GM12878 (cell line): ENCODE measurements around the gene POLR3F. TPM values are rescaled to one million over a fixed set of nuclear protein-coding genes. Genes with fewer than 3 reads are reported as not detected.

ENCODE experiments used
- ATAC-seq: fragments of 200-7000 bp; cut with Tn5 transposase; 3 replicates; pipeline ENCODE4 v1.9.1; 2020; ENCODE audit warnings: mild to moderate bottlenecking, moderate library complexity
- BruUV-seq: library from RNA; stranded (reverse); fragments of 400-500 nt; replicated peaks from 2 replicates; lab custom pipeline; 2021; lab: Mats Ljungman, UMichigan
- CTCF ChIA-PET: fragments of 300-600 bp; sonication (Branson Sonifier 250); formaldehyde crosslinking; extraction: SDS; loops from one replicate; lab custom pipeline; 2021; ENCODE audit warnings: inconsistent platforms; lab: Yijun Ruan, JAX
- POLR2A ChIA-PET: fragments of 350-600 bp; formaldehyde crosslinking; extraction: SDS; loops from one replicate; lab custom pipeline; 2021; ENCODE audit warnings: inconsistent platforms; lab: Charles Lee
- RAD21 ChIA-PET: fragments of 300-600 bp; sonication (Branson Sonifier 250); formaldehyde crosslinking; loops from one replicate; lab custom pipeline; 2023; ENCODE audit warnings: antibody characterized with exemption; ENCODE audit not compliant: unreplicated experiment; lab: Charles Lee
- SMC1A ChIA-PET: fragments of 300-600 bp; sonication (Branson Sonifier 250); formaldehyde crosslinking; loops from one replicate; lab custom pipeline; 2023; ENCODE audit not compliant: unreplicated experiment, uncharacterized antibody; lab: Charles Lee
- DNase-seq: peaks from one replicate; pipeline ENCODE4 v3.0.0-alpha.2; 2011; ENCODE audit warnings: low read depth, low spot score
- FAIRE-seq: peaks from 3 replicates; lab custom pipeline; 2011; peaks lifted over from hg19 to GRCh38; lab: Jason Lieb, UNC
- H2AFZ ChIP-seq: 2 replicates; pipeline ENCODE4 v1.6.0; 2011; ENCODE audit warnings: low read depth, low read length, control low read depth; ENCODE audit not compliant: control insufficient read depth
- H3K27ac ChIP-seq: 2 replicates; pipeline ENCODE4 v1.5.1; 2011; ENCODE audit warnings: control low read depth; ENCODE audit not compliant: control insufficient read depth, insufficient read depth
- H3K27me3 ChIP-seq, 2 experiments: replicated peaks in 1 of 2; 2 replicates each; pipeline versions ENCODE4 v1.6.0 to v1.6.1; 2011; ENCODE audit warnings: low read length in 1 of 2; ENCODE audit not compliant: control insufficient read depth in 2 of 2, insufficient read depth in 2 of 2
- H3K36me3 ChIP-seq, 2 experiments: 2 replicates each; pipeline ENCODE4 v1.5.1; 2011; ENCODE audit warnings: low read length in 1 of 2; ENCODE audit not compliant: control insufficient read depth in 2 of 2, insufficient read depth in 2 of 2
- H3K4me1 ChIP-seq: 2 replicates; pipeline ENCODE4 v1.6.1; 2011; ENCODE audit warnings: mild to moderate bottlenecking, low read length, moderate library complexity, mixed read lengths; ENCODE audit not compliant: control insufficient read depth, insufficient read depth
- H3K4me2 ChIP-seq: 2 replicates; pipeline ENCODE4 v1.6.0; 2011; ENCODE audit warnings: control low read depth; ENCODE audit not compliant: control insufficient read depth, insufficient read depth
- H3K4me3 ChIP-seq: fragments of 200-600 bp; sonication (generic); 2 replicates; pipeline ENCODE4 v1.5.1; 2016
- H3K79me2 ChIP-seq: 2 replicates; pipeline ENCODE4 v1.6.0; 2011; ENCODE audit warnings: low read length; ENCODE audit not compliant: control insufficient read depth, insufficient read depth
- H3K9ac ChIP-seq: 2 replicates; pipeline ENCODE4 v1.8.0; 2011; ENCODE audit warnings: low read length, control low read depth, mixed read lengths; ENCODE audit not compliant: control insufficient read depth, insufficient read depth
- H3K9me3 ChIP-seq: replicated peaks from 3 replicates; pipeline ENCODE4 v1.5.1; 2011; ENCODE audit warnings: mild to moderate bottlenecking, low read length; ENCODE audit not compliant: control insufficient read depth, insufficient read depth
- H4K20me1 ChIP-seq: 2 replicates; pipeline ENCODE4 v1.6.0; 2011; ENCODE audit not compliant: control insufficient read depth, insufficient read depth
- ATF7 ChIP-seq: fragments of 450-650 bp; IDR thresholded peaks from 2 replicates; pipeline ENCODE4 v1.6.1; 2016; ENCODE audit warnings: low read depth, mild to moderate bottlenecking
- CBFB ChIP-seq: IDR thresholded peaks from 2 replicates; pipeline ENCODE4 v1.6.1; 2016; ENCODE audit warnings: antibody characterized with exemption, low read depth
- EP300 ChIP-seq, 2 experiments: fragments of 150-350 bp in 1 of 2; IDR thresholded peaks; 2 replicates each; pipeline ENCODE4 v1.6.1; 2011 to 2012; ENCODE audit warnings: low read depth in 2 of 2, low read length in 2 of 2, borderline replicate concordance in 1 of 2, improper control_type of control experiment in 1 of 2, inconsistent platforms in 1 of 2; ENCODE audit not compliant: control insufficient read depth in 1 of 2
- HDAC2 ChIP-seq: fragments of 200-600 bp; sonication (generic); IDR thresholded peaks from 2 replicates; pipeline ENCODE4 v1.6.1; 2017
- POLR2AphosphoS2 ChIP-seq: IDR thresholded peaks from 2 replicates; pipeline ENCODE4 v1.6.1; 2011; ENCODE audit warnings: low read depth, mild to moderate bottlenecking, low read length, improper control_type of control experiment, moderate library complexity
- POU2F2 ChIP-seq: IDR thresholded peaks from 3 replicates; pipeline ENCODE4 v1.6.1; 2011; ENCODE audit warnings: low read depth, mild to moderate bottlenecking, low read length, borderline replicate concordance
- TAF1 ChIP-seq: IDR thresholded peaks from 2 replicates; pipeline ENCODE4 v1.6.1; 2011; ENCODE audit warnings: mild to moderate bottlenecking, low read depth, low read length, borderline replicate concordance
- WGBS: methylation state at CpG from one replicate; pipeline ENCODE4 v1.1.6; 2016; ENCODE audit warnings: low lambda C conversion rate; ENCODE audit not compliant: insufficient replicate concordance, insufficient coverage; ENCODE audit errors: missing lambda C conversion rate; 5-methylcytosine and 5-hydroxymethylcytosine counted together
- in situ Hi-C: fragments of 300-500 bp; cut with MboI; formaldehyde crosslinking; loops from 9 replicates; pipeline ENCODE4 v1.14.3; 2018; ENCODE audit warnings: mixed read lengths
- intact Hi-C: fragments of 100-400 bp; cut with micrococcal nuclease; formaldehyde crosslinking; loops from one replicate; pipeline ENCODE4 v1.14.2; 2022; ENCODE audit not compliant: unreplicated experiment
- polyA plus RNA-seq, 11 experiments: library from polyadenylated mRNA; depleted of rRNA in 4 of 11; unstranded in 6 of 11; stranded (reverse) in 5 of 11; fragments of >200 nt; fragmentation: Nextera tagmentation in 4 of 11; fragmentation: Illumina TruSeq in 1 of 11; extraction: Ambion mirVana in 4 of 11; extraction: Trizol in 1 of 11; gene quantifications; 1 replicate in 1 of 11; 2 replicates in 10 of 11; pipeline versions ENCODE4 v1.2.1 to v1.2.3, GENCODE V29; 2011 to 2016; ENCODE audit warnings: inconsistent platforms in 2 of 11, missing spikeins in 2 of 11, low read depth in 1 of 11
- total RNA-seq, 4 experiments: library from RNA; depleted of rRNA in 3 of 4; stranded (reverse); fragments of >200 nt in 3 of 4; fragmentation: Illumina TruSeq in 1 of 4; extraction: Trizol in 1 of 4; gene quantifications; 2 replicates each; pipeline versions ENCODE4 v1.2.1 to v1.2.3, GENCODE V29; 2013 to 2021
- TF ChIP-seq, protein P1 (sequence below): IDR thresholded peaks from 2 replicates; pipeline ENCODE4 v1.6.1; 2011; ENCODE audit warnings: borderline replicate concordance, low read depth, mild to moderate bottlenecking, moderate library complexity, low read length; ENCODE audit not compliant: insufficient read depth, poor library complexity, severe bottlenecking
- TF ChIP-seq, protein P2 (sequence below): fragments of 450-650 bp; IDR thresholded peaks from 2 replicates; pipeline ENCODE4 v1.6.1; 2014; ENCODE audit warnings: mild to moderate bottlenecking
- TF ChIP-seq, protein P3 (sequence below): fragments of 450-650 bp; IDR thresholded peaks from 2 replicates; pipeline ENCODE4 v1.6.1; 2016; ENCODE audit warnings: mild to moderate bottlenecking
- TF ChIP-seq, protein P4 (sequence below): fragments of 150-350 bp; IDR thresholded peaks from 2 replicates; pipeline ENCODE4 v1.6.1; 2016; ENCODE audit warnings: low read depth, low read length

Gene POLR3F
- total and polyA plus RNA-seq, 10 of the 15 experiments (the other 5 are each of a cell fraction or from before 2014, with no cell fraction given), result 8.7 to 18.1 (median 12.6) TPM

DNA sequence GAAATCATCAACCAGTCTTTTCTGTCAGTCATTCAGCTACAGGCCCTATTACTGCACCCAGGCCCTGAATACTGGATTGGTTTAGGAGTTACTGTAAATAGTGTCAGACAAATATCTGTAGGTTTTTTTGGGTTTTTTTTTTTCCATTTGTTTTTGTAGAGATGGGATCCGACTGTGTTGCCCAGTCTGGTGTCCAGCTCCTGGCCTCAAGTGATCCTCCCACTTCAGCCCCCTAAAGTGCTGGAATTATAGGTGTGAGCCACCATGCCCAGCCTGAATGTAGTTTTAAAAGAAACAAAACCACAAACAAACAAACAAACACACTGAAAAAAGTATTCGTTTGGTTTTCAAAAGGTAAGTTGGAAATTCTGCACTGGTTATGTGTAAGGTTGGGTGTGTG lies 40.0 kb upstream of the POLR3F start:
- no peaks in the 10 kb centered on the region for H3K36me3 ChIP-seq
- no peaks in the 10 kb centered on the region for H3K4me1 ChIP-seq
- no peak overlapping the region for H3K9ac ChIP-seq
- H2AFZ ChIP-seq, result no peak overlapping the region
- no peaks in the 10 kb centered on the region for H3K27me3 ChIP-seq
- H3K4me3 ChIP-seq, result no peak overlapping the region
- TF ChIP-seq POU2F2 (no peak), EP300 (IDR thresholded peaks at IDR 0.05; ENCODE audit: borderline replicate concordance in 1 of 2, control insufficient read depth in 1 of 2, low read depth in 2 of 2, low read length in 2 of 2) (no peak), ATF7 (no peak), POLR2AphosphoS2 (no peak), HDAC2 (no peak), TAF1 (no peak), CBFB (no peak)
- TF ChIP-seq, protein P1, sequence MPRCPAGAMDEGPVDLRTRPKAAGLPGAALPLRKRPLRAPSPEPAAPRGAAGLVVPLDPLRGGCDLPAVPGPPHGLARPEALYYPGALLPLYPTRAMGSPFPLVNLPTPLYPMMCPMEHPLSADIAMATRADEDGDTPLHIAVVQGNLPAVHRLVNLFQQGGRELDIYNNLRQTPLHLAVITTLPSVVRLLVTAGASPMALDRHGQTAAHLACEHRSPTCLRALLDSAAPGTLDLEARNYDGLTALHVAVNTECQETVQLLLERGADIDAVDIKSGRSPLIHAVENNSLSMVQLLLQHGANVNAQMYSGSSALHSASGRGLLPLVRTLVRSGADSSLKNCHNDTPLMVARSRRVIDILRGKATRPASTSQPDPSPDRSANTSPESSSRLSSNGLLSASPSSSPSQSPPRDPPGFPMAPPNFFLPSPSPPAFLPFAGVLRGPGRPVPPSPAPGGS, result no peak
- TF ChIP-seq, protein P2, sequence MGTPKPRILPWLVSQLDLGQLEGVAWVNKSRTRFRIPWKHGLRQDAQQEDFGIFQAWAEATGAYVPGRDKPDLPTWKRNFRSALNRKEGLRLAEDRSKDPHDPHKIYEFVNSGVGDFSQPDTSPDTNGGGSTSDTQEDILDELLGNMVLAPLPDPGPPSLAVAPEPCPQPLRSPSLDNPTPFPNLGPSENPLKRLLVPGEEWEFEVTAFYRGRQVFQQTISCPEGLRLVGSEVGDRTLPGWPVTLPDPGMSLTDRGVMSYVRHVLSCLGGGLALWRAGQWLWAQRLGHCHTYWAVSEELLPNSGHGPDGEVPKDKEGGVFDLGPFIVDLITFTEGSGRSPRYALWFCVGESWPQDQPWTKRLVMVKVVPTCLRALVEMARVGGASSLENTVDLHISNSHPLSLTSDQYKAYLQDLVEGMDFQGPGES, result no peak
- TF ChIP-seq, protein P3, sequence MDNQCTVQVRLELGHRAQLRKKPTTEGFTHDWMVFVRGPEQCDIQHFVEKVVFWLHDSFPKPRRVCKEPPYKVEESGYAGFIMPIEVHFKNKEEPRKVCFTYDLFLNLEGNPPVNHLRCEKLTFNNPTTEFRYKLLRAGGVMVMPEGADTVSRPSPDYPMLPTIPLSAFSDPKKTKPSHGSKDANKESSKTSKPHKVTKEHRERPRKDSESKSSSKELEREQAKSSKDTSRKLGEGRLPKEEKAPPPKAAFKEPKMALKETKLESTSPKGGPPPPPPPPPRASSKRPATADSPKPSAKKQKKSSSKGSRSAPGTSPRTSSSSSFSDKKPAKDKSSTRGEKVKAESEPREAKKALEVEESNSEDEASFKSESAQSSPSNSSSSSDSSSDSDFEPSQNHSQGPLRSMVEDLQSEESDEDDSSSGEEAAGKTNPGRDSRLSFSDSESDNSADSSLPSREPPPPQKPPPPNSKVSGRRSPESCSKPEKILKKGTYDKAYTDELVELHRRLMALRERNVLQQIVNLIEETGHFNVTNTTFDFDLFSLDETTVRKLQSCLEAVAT, result no peak
- TF ChIP-seq, protein P4, sequence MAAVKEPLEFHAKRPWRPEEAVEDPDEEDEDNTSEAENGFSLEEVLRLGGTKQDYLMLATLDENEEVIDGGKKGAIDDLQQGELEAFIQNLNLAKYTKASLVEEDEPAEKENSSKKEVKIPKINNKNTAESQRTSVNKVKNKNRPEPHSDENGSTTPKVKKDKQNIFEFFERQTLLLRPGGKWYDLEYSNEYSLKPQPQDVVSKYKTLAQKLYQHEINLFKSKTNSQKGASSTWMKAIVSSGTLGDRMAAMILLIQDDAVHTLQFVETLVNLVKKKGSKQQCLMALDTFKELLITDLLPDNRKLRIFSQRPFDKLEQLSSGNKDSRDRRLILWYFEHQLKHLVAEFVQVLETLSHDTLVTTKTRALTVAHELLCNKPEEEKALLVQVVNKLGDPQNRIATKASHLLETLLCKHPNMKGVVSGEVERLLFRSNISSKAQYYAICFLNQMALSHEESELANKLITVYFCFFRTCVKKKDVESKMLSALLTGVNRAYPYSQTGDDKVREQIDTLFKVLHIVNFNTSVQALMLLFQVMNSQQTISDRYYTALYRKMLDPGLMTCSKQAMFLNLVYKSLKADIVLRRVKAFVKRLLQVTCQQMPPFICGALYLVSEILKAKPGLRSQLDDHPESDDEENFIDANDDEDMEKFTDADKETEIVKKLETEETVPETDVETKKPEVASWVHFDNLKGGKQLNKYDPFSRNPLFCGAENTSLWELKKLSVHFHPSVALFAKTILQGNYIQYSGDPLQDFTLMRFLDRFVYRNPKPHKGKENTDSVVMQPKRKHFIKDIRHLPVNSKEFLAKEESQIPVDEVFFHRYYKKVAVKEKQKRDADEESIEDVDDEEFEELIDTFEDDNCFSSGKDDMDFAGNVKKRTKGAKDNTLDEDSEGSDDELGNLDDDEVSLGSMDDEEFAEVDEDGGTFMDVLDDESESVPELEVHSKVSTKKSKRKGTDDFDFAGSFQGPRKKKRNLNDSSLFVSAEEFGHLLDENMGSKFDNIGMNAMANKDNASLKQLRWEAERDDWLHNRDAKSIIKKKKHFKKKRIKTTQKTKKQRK, result no peak
- ATAC-seq (no peak), FAIRE-seq (no peak), DNase-seq (no peak)
- H3K4me2 ChIP-seq, result no peak overlapping the region
- ChIA-PET POLR2A (no interaction called here), CTCF (interaction anchor here (0.6 kb wide), 1 partner anchor 108 kb away, joined by 3 read pairs; no protein-coding TSS in a partner anchor), RAD21 (no interaction called here), SMC1A (no interaction called here)
- H3K27ac ChIP-seq, result no peak overlapping the region
- WGBS, result 70% methylated on average over 2 of the region's 2 CpGs
- no peaks in the 10 kb centered on the region for H3K9me3 ChIP-seq
- no TSS peak for BruUV-seq
- no peaks in the 10 kb centered on the region for H4K20me1 ChIP-seq
- H3K79me2 ChIP-seq, result no peaks in the 10 kb centered on the region
- intact Hi-C loops, result no loop called here
- in situ Hi-C loops, result no loop called here
